Mesendoderm (in vitro differentiated cells): ENCODE results near the gene DDI2.

ENCODE experiments used
- DNase-seq: peaks from one replicate; pipeline ENCODE4 v3.0.0; 2013
- H2AK5ac ChIP-seq: 2 replicates; pipeline ENCODE4 v1.6.1; 2013; ENCODE audit warnings: low read length, inconsistent platforms
- H2BK120ac ChIP-seq: 2 replicates; pipeline ENCODE4 v1.6.1; 2013; ENCODE audit warnings: low read depth, mild to moderate bottlenecking, low read length, moderate library complexity, mixed read lengths
- H2BK15ac ChIP-seq: replicated peaks from 2 replicates; pipeline ENCODE4 v1.6.1; 2013; ENCODE audit warnings: low read depth, mild to moderate bottlenecking, moderate library complexity
- H2BK5ac ChIP-seq: 2 replicates; pipeline ENCODE4 v1.6.1; 2013; ENCODE audit warnings: low read length, inconsistent platforms
- H3K18ac ChIP-seq: 2 replicates; pipeline ENCODE4 v1.6.1; 2013; ENCODE audit warnings: mild to moderate bottlenecking, low read length, mixed read lengths
- H3K23ac ChIP-seq: one replicate; pipeline ENCODE4 v1.6.1; 2013; ENCODE audit warnings: low read length
- H3K27ac ChIP-seq: 2 replicates; pipeline ENCODE4 v1.5.1; 2013; ENCODE audit warnings: low read depth, mild to moderate bottlenecking, inconsistent platforms, low read length, moderate library complexity
- H3K27me3 ChIP-seq: 2 replicates; pipeline ENCODE4 v1.6.1; 2013; ENCODE audit warnings: low read length, control low read depth, mild to moderate bottlenecking, inconsistent platforms; ENCODE audit not compliant: insufficient read depth, poor library complexity
- H3K36me3 ChIP-seq: 2 replicates; pipeline ENCODE4 v1.6.1; 2013; ENCODE audit warnings: low read length, inconsistent platforms; ENCODE audit not compliant: control insufficient read depth, insufficient read depth
- H3K4ac ChIP-seq: one replicate; pipeline ENCODE4 v1.6.1; 2013; ENCODE audit warnings: low read depth, mild to moderate bottlenecking, low read length, moderate library complexity
- H3K4me1 ChIP-seq: 2 replicates; pipeline ENCODE4 v1.6.1; 2013; ENCODE audit warnings: low read depth, low read length, inconsistent platforms; ENCODE audit not compliant: control insufficient read depth
- H3K4me2 ChIP-seq: 2 replicates; pipeline ENCODE4 v1.6.1; 2013; ENCODE audit warnings: low read length
- H3K4me3 ChIP-seq: 2 replicates; pipeline ENCODE4 v1.5.1; 2013; ENCODE audit warnings: mild to moderate bottlenecking, low read length
- H3K56ac ChIP-seq: one replicate; pipeline ENCODE4 v1.6.1; 2013; ENCODE audit warnings: low read length
- H3K79me1 ChIP-seq: 2 replicates; pipeline ENCODE4 v1.6.1; 2013; ENCODE audit warnings: low read length, inconsistent platforms
- H3K79me2 ChIP-seq: 2 replicates; pipeline ENCODE4 v1.6.1; 2013; ENCODE audit warnings: mild to moderate bottlenecking, low read length; ENCODE audit not compliant: control insufficient read depth, insufficient read depth
- H3K9ac ChIP-seq: 2 replicates; pipeline ENCODE4 v1.6.1; 2013; ENCODE audit warnings: low read length, inconsistent platforms
- H4K5ac ChIP-seq: one replicate; pipeline ENCODE4 v1.6.1; 2013; ENCODE audit warnings: low read length
- H4K8ac ChIP-seq: one replicate; pipeline ENCODE4 v1.6.1; 2013; ENCODE audit warnings: low read depth, mild to moderate bottlenecking, control low read depth, low read length, moderate library complexity
- WGBS: extraction: QIAGEN DNeasy Blood & Tissue Kit; methylation state at CpG from one replicate; pipeline ENCODE4 v1.1.7; 2013; ENCODE audit warnings: low lambda C conversion rate, missing lambda C conversion rate; ENCODE audit not compliant: insufficient coverage; ENCODE audit errors: extremely low coverage; 5-methylcytosine and 5-hydroxymethylcytosine counted together

The DDI2 gene

GRCh38 chr1:15691434-15692032 is 74.3 kb downstream of the DDI2 start:
- peaks cover 31% of the 10 kb centered on the region for H3K79me1 ChIP-seq
- no peaks in the 10 kb centered on the region for H3K27me3 ChIP-seq
- no peak overlapping the region for H3K4me2 ChIP-seq
- no peaks in the 10 kb centered on the region for H3K4me1 ChIP-seq
- no peak overlapping the region for H3K9ac ChIP-seq
- no peak overlapping the region for H3K23ac ChIP-seq
- WGBS: no CpG with 5 or more reads among the region's 11 CpGs
- no peak overlapping the region for H3K4me3 ChIP-seq
- no peak overlapping the region for H2BK120ac ChIP-seq
- peaks cover 34% of the 10 kb centered on the region for H3K79me2 ChIP-seq
- no peak overlapping the region for H2BK15ac ChIP-seq
- no peak overlapping the region for H2BK5ac ChIP-seq
- no peaks in the 10 kb centered on the region for H3K36me3 ChIP-seq
- H3K27ac ChIP-seq: no peak overlapping the region
- no peak overlapping the region for H3K4ac ChIP-seq
- DNase-seq: no peak
- no peak overlapping the region for H3K56ac ChIP-seq
- H3K18ac ChIP-seq: no peak overlapping the region
- H4K5ac ChIP-seq: no peak overlapping the region
- no peak overlapping the region for H4K8ac ChIP-seq
- H2AK5ac ChIP-seq: no peak overlapping the region

GRCh38 chr1:15692121-15692682 is 74.9 kb downstream of the DDI2 start:
- H2BK15ac ChIP-seq: no peak overlapping the region
- no peaks in the 10 kb centered on the region for H3K36me3 ChIP-seq
- H2BK5ac ChIP-seq: no peak overlapping the region
- H3K23ac ChIP-seq: no peak overlapping the region
- H2AK5ac ChIP-seq: no peak overlapping the region
- peaks cover 36% of the 10 kb centered on the region for H3K79me2 ChIP-seq
- H3K4me3 ChIP-seq: no peak overlapping the region
- H3K18ac ChIP-seq: no peak overlapping the region
- DNase-seq: no peak
- H3K9ac ChIP-seq: no peak overlapping the region
- no peak overlapping the region for H3K56ac ChIP-seq
- no peak overlapping the region for H4K5ac ChIP-seq
- H2BK120ac ChIP-seq: no peak overlapping the region
- no peak overlapping the region for H3K4me2 ChIP-seq
- no CpG with 5 or more reads among the region's 5 CpGs for WGBS
- no peaks in the 10 kb centered on the region for H3K27me3 ChIP-seq
- no peak overlapping the region for H3K27ac ChIP-seq
- H3K4me1 ChIP-seq: no peaks in the 10 kb centered on the region
- H3K4ac ChIP-seq: no peak overlapping the region
- H3K79me1 ChIP-seq: peaks cover 32% of the 10 kb centered on the region
- H4K8ac ChIP-seq: no peak overlapping the region

GRCh38 chr1:15693371-15693770 is 76.1 kb downstream of the DDI2 start:
- no peak overlapping the region for H3K18ac ChIP-seq
- no peak overlapping the region for H3K4me3 ChIP-seq
- no peaks in the 10 kb centered on the region for H3K27me3 ChIP-seq
- no CpG with 5 or more reads among the region's 5 CpGs for WGBS
- H2AK5ac ChIP-seq: no peak overlapping the region
- no peak overlapping the region for H2BK120ac ChIP-seq
- no peak overlapping the region for H2BK5ac ChIP-seq
- peaks cover 28% of the 10 kb centered on the region for H3K79me2 ChIP-seq
- H2BK15ac ChIP-seq: no peak overlapping the region
- H4K5ac ChIP-seq: no peak overlapping the region
- peaks cover 31% of the 10 kb centered on the region for H3K79me1 ChIP-seq
- H4K8ac ChIP-seq: no peak overlapping the region
- no peak overlapping the region for H3K23ac ChIP-seq
- H3K27ac ChIP-seq: no peak overlapping the region
- H3K56ac ChIP-seq: no peak overlapping the region
- H3K9ac ChIP-seq: no peak overlapping the region
- no peak for DNase-seq
- H3K4me1 ChIP-seq: no peaks in the 10 kb centered on the region
- H3K4me2 ChIP-seq: no peak overlapping the region
- no peaks in the 10 kb centered on the region for H3K36me3 ChIP-seq
- no peak overlapping the region for H3K4ac ChIP-seq

- no peak overlapping the region for H3K4ac ChIP-seq
- H3K4me1 ChIP-seq: no peaks in the 10 kb centered on the region
- no peak overlapping the region for H3K9ac ChIP-seq
- DNase-seq: no peak
- H3K18ac ChIP-seq: no peak overlapping the region
- H2BK120ac ChIP-seq: no peak overlapping the region
- no peak overlapping the region for H3K4me2 ChIP-seq
- H3K79me2 ChIP-seq: peaks cover 10% of the 10 kb centered on the region
- no peaks in the 10 kb centered on the region for H3K36me3 ChIP-seq
- no peak overlapping the region for H2AK5ac ChIP-seq
- H3K79me1 ChIP-seq: peaks cover 24% of the 10 kb centered on the region
- H3K27ac ChIP-seq: no peak overlapping the region
- no peak overlapping the region for H4K8ac ChIP-seq
- H4K5ac ChIP-seq: no peak overlapping the region
- H3K4me3 ChIP-seq: no peak overlapping the region
- H2BK5ac ChIP-seq: no peak overlapping the region
- no peaks in the 10 kb centered on the region for H3K27me3 ChIP-seq
- no CpG with 5 or more reads among the region's 10 CpGs for WGBS
- no peak overlapping the region for H2BK15ac ChIP-seq
- no peak overlapping the region for H3K56ac ChIP-seq
- no peak overlapping the region for H3K23ac ChIP-seq
These were observed 79.8 kb downstream of the DDI2 start for GRCh38 chr1:15696956-15697521.

GRCh38 chr1:15698201-15698600 is 80.9 kb downstream of the DDI2 start:
- no peak overlapping the region for H3K56ac ChIP-seq
- no peak overlapping the region for H3K23ac ChIP-seq
- no CpG with 5 or more reads among the region's 2 CpGs for WGBS
- no peak overlapping the region for H3K27ac ChIP-seq
- H2AK5ac ChIP-seq: no peak overlapping the region
- no peaks in the 10 kb centered on the region for H3K4me1 ChIP-seq
- H2BK5ac ChIP-seq: no peak overlapping the region
- H3K36me3 ChIP-seq: no peaks in the 10 kb centered on the region
- peaks cover 21% of the 10 kb centered on the region for H3K79me1 ChIP-seq
- no peak overlapping the region for H3K4me2 ChIP-seq
- no peak overlapping the region for H3K9ac ChIP-seq
- no peak overlapping the region for H2BK15ac ChIP-seq
- no peaks in the 10 kb centered on the region for H3K27me3 ChIP-seq
- no peak overlapping the region for H3K4me3 ChIP-seq
- no peak overlapping the region for H4K8ac ChIP-seq
- H2BK120ac ChIP-seq: no peak overlapping the region
- H3K79me2 ChIP-seq: peaks cover 5% of the 10 kb centered on the region
- H3K18ac ChIP-seq: no peak overlapping the region
- no peak for DNase-seq
- H4K5ac ChIP-seq: no peak overlapping the region
- H3K4ac ChIP-seq: no peak overlapping the region
